Transverse colon (tissue), 4 donors: Measurements from ENCODE around the gene RPA1. TPM values are rescaled to one million over a fixed set of nuclear protein-coding genes. Genes with fewer than 3 reads are reported as not detected.

Experiments
- DNase-seq: peaks from one replicate; pipeline ENCODE4 v3.0.0-alpha.2; 2019
- H3K27ac ChIP-seq, 4 donors: fragments of 200-600 bp; sonication (generic); 2 replicates each; pipeline ENCODE4 v1.5.1; 2016 to 2018; ENCODE audit warnings: inconsistent platforms in 4 of 4
- H3K27me3 ChIP-seq: fragments of 200-600 bp; sonication (generic); 2 replicates; pipeline ENCODE4 v1.5.1; 2017; ENCODE audit warnings: inconsistent platforms
- H3K36me3 ChIP-seq, 4 donors: fragments of 200-600 bp; sonication (generic); 2 replicates each; pipeline ENCODE4 v1.5.1; 2017 to 2019; ENCODE audit warnings: inconsistent platforms in 4 of 4
- H3K4me1 ChIP-seq, 4 donors: fragments of 200-600 bp; sonication (generic); 2 replicates each; pipeline ENCODE4 v1.5.1; 2017 to 2020; ENCODE audit warnings: inconsistent platforms in 4 of 4
- H3K4me3 ChIP-seq, 4 donors: fragments of 200-600 bp; sonication (generic); 1 replicate in 1 of 4; 2 replicates in 3 of 4; pipeline versions ENCODE4 v1.5.1 to v1.6.1; 2017 to 2019; ENCODE audit warnings: inconsistent platforms in 4 of 4
- H3K9me3 ChIP-seq, 2 donors: fragments of 200-600 bp; sonication (generic); 2 replicates each; pipeline ENCODE4 v1.5.1; 2017 to 2019; ENCODE audit warnings: inconsistent platforms in 2 of 2
- CTCF ChIP-seq, 5 experiments: fragments of 200-600 bp in 3 of 5; fragments of 450-650 bp in 2 of 5; sonication (generic) in 3 of 5; IDR thresholded peaks; 1 replicate in 2 of 5; 2 replicates in 3 of 5; pipeline ENCODE4 v1.5.1; 2016 to 2017; ENCODE audit warnings: antibody characterized with exemption in 5 of 5, inconsistent platforms in 3 of 5, mild to moderate bottlenecking in 2 of 5, moderate library complexity in 1 of 5
- EP300 ChIP-seq: sonication (generic); formaldehyde crosslinking; IDR thresholded peaks from one replicate; pipeline ENCODE4 v1.6.1; 2017; ENCODE audit warnings: antibody characterized with exemption, low read depth
- POLR2A ChIP-seq: fragments of 450-650 bp; IDR thresholded peaks from one replicate; pipeline ENCODE4 v1.6.1; 2016; ENCODE audit warnings: antibody characterized with exemption, mild to moderate bottlenecking, moderate library complexity
- POLR2AphosphoS5 ChIP-seq, 3 donors: sonication (generic); formaldehyde crosslinking; IDR thresholded peaks; one replicate each; pipeline ENCODE4 v1.6.1; 2016; ENCODE audit warnings: antibody characterized with exemption in 3 of 3
- WGBS, 2 donors: methylation state at CpG; one replicate each; pipeline ENCODE4 v1.1.5; 2018; ENCODE audit warnings: low coverage in 1 of 2; 5-methylcytosine and 5-hydroxymethylcytosine counted together
- in situ Hi-C, 4 donors: fragments of 200-750 bp; cut with MboI; loops; one replicate each; pipeline versions ENCODE4 v1.15.0 to v1.15.1; 2017; ENCODE audit warnings: low sequenced_read_pairs in 3 of 4, low pct_ligation_motif_present in 1 of 4, low pct_unique_long_range_greater_than_20kb in 1 of 4
- intact Hi-C: fragments of 100-400 bp; cut with DNase I; formaldehyde crosslinking; loops from one replicate; pipeline ENCODE4 v1.15.1; 2023; ENCODE audit warnings: low total_unique reads
- total RNA-seq, 4 donors: library from RNA; depleted of rRNA; stranded (reverse); fragments of >200 nt; gene quantifications; one replicate each; pipeline ENCODE4 v1.1.0, GENCODE V29; 2016

RPA1 gene
- total RNA-seq, 4 donors from 2014 or later = 6.4 to 160 (median 23.9) TPM

- TF ChIP-seq POLR2AphosphoS5 (IDR thresholded peaks at IDR 0.05) (no peak), EP300 (no peak), POLR2A (no peak), CTCF (IDR thresholded peaks at IDR 0.05) (no peak)
- H3K9me3 ChIP-seq = no peaks in the 10 kb centered on the region
- H3K36me3 ChIP-seq = peaks cover 0 to 4% (median 0%) of the 10 kb centered on the region in 4 donors
- in situ Hi-C loops = loop anchor here in 1 of 4 donors (25.0 kb wide), 1 partner anchor 101 kb away; the partner anchor contains the start of genes TLCD2 and WDR81
- WGBS, 2 donors = 86% methylated on average over 5 of the region's 5 CpGs; no CpG with 5 or more reads in 1 of the 2 donors
- H3K27ac ChIP-seq = no peak overlapping the region
- intact Hi-C loops = no loop called here
- H3K4me1 ChIP-seq = no peaks in the 10 kb centered on the region
- no peak for DNase-seq
- no peaks in the 10 kb centered on the region for H3K27me3 ChIP-seq
- no peak overlapping the region for H3K4me3 ChIP-seq
These were observed 16.7 kb upstream of the RPA1 start for GRCh38 chr17:1813088-1813487.

- intact Hi-C loops (no loop called here), in situ Hi-C loops (loop anchor here in 1 of 4 donors (25.0 kb wide), 1 partner anchor 108 kb away; the partner anchor contains the start of genes TLCD2 and WDR81)
- H3K4me1 ChIP-seq = peaks cover 0 to 7% (median 0%) of the 10 kb centered on the region in 4 donors
- H3K27ac ChIP-seq = peak overlapping the region in 2 of 4 donors; percentile 11 to 36
- no peak for DNase-seq
- H3K27me3 ChIP-seq = no peaks in the 10 kb centered on the region
- WGBS, 2 donors = 65 to 72% methylated on average over 5 to 7 of the region's 7 CpGs
- H3K36me3 ChIP-seq = peaks cover 0 to 7% (median under 1%) of the 10 kb centered on the region in 4 donors
- H3K9me3 ChIP-seq = no peaks in the 10 kb centered on the region
- TF ChIP-seq POLR2AphosphoS5 (IDR thresholded peaks at IDR 0.05) (no peak), POLR2A (no peak), EP300 (no peak), CTCF (IDR thresholded peaks at IDR 0.05) (no peak)
- H3K4me3 ChIP-seq = no peak overlapping the region
These were observed 9.1 kb upstream of the RPA1 start for GRCh38 chr17:1820528-1821252.

- in situ Hi-C loops (no loop called here), intact Hi-C loops (no loop called here)
- Histone ChIP-seq H3K9me3 (no peaks in the 10 kb centered on the region), H3K36me3 (peaks cover 0 to 14% (median 5%) of the 10 kb centered on the region in 4 donors), H3K27me3 (no peaks in the 10 kb centered on the region), H3K27ac (peak overlapping the region; percentile 88 to 92 (median 90)), H3K4me1 (peaks cover 0 to 22% (median 19%) of the 10 kb centered on the region in 4 donors), H3K4me3 (peak overlapping the region; percentile 40 to 98 (median 81))
- TF ChIP-seq POLR2A (no peak), POLR2AphosphoS5 (IDR thresholded peaks at IDR 0.05) (no peak), CTCF (IDR thresholded peaks at IDR 0.05) (no peak), EP300 (no peak)
- WGBS, 2 donors = 0 to 3% methylated on average over 1 to 7 of the region's 13 CpGs
- DNase-seq = peak; percentile 38
These were observed 601 bp upstream of the RPA1 start for GRCh38 chr17:1829216-1829591.

GRCh38 chr17:1830288-1830687 is 483 bp downstream of the RPA1 start:
- in situ Hi-C loops = no loop called here
- no peak for TF ChIP-seq POLR2AphosphoS5 (IDR thresholded peaks at IDR 0.05)
- TF ChIP-seq CTCF (IDR thresholded peaks at IDR 0.05) = no peak
- DNase-seq = peak; percentile 13
- Histone ChIP-seq H3K27ac (peak overlapping the region; percentile 88 to 92 (median 90)), H3K36me3 (peaks cover 0 to 14% (median 3%) of the 10 kb centered on the region in 4 donors), H3K4me1 (peaks cover 0 to 29% (median 19%) of the 10 kb centered on the region in 4 donors), H3K4me3 (peak overlapping the region; percentile 74 to 98 (median 88)), H3K27me3 (no peaks in the 10 kb centered on the region), H3K9me3 (no peaks in the 10 kb centered on the region)
- WGBS, 2 donors = 0% methylated on average over 10 to 11 of the region's 11 CpGs
- intact Hi-C loops = no loop called here
